GM21447 (cell line): Measurements from ENCODE around the gene SMAD6.

ENCODE experiments used
- ATAC-seq: cut with Tn5 transposase; IDR thresholded peaks from one replicate; pipeline ENCODE4 v1.9.1; 2021; ENCODE audit not compliant: unreplicated experiment

SMAD6 gene

GRCh38 chr15:66773129-66773873, 71.3 kb downstream of the SMAD6 start:
- ATAC-seq, result no peak

DNA sequence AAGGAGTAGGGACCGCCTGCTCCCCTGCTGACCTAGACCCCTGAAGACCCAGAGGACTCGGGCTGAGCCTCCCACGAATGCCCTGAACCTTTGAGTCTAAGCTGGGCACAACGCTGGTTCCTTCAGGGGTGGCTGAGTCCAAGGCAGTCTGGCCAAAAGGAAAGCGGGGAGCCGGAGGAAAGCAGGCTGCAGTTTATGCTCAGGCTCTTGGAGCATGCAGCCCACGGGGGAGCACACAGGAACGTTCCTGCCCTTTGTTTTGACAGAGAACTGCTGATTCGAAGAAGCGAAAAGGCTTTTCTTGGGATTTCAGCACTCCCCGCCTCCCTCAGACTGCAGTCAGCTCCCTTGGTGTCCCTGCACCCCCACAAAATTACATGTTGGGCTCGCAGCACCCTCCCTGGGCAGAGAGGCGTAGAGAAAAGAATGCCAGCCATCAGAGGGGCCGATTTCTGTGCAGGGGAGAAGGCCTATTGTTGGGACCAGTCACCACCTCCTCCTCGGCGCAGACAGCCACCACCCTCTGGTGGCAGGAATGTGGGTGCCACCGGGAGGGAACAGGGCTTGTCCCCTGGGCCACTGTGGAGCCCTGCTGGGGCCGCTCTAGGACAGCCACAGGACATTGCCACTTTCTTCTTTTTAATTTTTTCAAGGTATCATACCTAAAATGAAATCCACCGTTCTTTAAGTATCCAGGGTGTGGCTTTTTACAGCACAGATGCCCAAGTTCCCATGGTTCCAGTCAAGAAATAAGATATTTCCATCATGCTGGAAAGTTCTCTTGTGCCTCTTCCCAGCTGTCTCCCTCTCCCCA, 72.2 kb downstream of the SMAD6 start:
- no peak for ATAC-seq

DNA sequence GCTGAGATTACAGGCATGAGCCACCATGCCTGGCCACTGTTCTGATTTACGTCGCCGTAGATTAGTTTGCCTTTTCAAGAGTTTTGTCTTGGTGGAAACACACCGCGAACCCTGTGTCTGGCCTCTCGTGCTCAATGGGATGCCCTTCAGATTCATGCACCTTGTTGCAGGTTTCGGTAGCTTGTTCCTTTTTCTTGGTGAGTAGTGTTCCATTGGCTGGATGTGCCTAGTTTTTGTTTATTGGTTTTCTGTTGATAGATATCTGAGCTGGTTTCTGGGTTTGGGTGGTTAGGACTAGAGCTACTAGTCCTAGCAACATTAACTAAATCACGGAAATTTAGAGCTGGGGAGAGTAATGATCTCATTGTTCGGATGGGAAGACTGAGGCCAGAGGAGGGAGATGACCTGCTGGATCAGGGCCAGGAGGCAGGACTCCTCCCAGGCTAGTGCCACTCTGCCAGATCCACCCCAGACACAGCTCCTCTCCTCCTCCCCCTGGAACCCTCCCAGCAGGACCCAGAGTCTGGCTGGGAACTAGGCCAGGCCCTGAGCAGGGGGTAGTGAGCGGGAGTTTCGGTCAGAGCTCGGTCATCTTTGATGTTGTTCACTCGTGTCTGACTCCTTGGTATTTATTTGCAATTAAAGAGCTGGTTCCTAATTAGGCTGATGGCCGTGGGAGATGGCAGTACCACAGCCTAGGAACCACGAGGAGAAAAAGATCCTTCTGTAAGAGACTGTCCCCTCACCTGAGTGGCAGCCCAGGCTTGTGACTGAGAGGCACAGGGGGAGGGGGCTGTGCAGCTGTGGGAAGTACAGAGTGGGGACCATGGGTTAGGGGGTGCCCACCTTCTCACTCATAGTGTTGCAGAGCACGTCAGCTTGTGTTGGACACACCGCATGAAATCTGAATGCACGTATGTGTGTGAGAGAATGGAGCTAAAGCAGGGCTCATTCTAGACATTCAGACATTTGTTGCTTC, 73.4 kb downstream of the SMAD6 start:
- no peak for ATAC-seq

GRCh38 chr15:66777054-66777453, 75.0 kb downstream of the SMAD6 start:
- no peak for ATAC-seq

GRCh38 chr15:66777596-66778313, 75.7 kb downstream of the SMAD6 start:
- no peak for ATAC-seq

DNA sequence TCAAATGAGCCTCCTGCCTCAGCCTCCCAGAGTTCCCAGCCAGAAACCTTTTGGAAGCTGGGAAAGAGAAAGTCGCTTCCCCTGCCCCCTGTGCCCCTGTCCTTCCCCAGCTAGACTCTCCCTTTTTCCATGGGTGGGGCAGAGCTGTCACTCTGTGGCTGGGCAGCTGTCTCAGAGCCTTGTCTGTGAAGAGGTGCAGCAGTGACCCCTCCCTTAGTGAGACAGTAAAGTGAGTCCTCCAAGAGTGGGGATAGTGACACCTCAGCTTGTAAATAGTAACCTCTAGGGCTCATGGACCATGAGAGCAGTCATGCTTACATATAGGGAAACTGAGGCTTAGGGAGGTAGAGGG, 76.3 kb downstream of the SMAD6 start:
- ATAC-seq, result no peak

GRCh38 chr15:66778716-66779115, 76.7 kb downstream of the SMAD6 start:
- ATAC-seq, result no peak

DNA sequence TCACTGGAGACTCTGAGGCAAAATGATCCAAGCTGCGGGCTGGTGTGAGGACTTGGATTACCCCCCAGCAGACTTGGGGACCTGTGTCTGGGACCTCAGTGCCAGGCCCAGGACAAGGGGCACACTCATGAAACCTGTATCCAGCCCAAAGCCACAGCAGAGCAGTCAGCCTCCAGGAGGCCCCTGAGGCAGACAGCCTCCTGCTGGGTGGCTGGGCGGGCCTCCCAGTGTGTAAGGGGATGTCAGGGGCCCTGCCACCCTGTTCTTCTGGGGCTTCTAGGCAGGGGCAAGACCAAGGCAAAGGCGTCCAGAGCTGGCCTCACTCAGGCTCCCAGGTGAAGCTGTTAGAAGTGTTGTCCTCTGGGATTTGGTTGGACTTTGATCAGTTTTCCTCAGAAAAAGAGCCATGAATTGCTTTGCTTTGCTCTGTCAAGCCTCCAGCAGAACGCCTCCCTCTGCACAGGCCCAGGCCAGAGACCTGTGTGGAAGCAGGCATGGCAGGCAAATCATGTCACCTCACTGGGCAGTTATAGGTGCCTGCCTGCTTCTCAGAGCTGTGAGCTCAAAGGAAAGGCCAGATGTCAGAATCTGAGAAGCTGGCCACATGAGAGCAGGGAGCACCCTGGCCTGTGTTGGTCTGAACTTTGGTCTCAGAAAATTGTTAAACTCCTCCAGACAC, 77.4 kb downstream of the SMAD6 start:
- no peak for ATAC-seq

DNA sequence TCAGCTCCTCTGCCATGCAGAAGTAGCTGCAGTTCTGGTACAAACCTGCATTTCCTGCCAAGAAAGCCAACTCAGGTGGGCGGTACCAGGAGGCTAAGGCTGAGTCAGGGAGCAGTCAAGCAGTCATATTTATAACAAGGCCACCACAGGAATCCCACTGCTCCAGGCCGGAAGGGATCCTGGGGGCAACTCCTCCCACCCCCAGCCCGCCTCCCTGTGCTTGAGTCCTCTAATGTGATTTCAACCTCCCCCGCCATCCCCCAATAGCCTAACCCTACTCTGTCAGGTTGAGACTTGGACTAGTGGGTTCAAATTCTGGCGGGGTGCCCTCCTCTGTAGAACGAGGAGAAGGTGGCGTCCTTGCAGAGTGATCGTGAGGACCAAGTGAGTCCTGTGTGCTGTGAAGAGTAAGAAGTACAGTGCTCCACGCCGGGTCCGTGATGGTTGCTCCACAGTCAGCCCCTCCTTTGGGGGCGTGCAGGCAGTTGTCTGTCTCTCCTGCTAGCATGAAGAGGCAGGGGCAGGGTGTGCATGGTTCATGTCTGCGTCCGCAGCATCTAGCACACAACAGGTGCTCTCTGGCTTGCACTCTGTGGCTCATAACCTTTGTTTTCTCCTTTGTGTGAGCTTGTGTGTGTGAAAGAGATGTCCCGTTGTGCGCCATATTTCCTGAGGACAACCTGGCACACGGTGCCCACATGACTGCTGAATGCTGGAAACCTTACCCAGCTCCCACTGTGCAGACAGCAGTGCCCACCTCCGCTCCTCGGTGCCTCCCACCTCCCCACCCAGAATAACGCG, 78.3 kb downstream of the SMAD6 start:
- no peak for ATAC-seq

GRCh38 chr15:66780973-66781718, 79.1 kb downstream of the SMAD6 start:
- ATAC-seq, result no peak

DNA sequence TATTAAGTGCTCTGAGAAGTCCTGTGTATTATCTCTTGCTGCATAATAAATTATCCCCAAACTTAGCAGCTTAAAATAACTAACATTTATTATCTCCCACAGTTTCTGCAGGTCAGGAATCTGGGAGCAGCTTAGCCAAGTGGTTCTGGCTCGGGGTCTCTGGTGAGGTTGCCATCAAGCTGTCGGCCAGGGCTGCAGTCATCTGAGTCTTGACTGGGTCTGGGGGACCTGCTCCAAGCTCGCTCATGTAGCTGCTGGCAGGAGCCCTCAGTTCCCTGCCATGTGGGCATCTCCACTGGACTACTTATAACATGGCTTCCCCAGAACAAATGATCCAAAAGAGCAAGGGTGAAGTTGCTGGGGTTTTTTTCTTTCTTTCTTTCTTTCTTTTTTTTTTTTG, 80.7 kb downstream of the SMAD6 start:
- no peak for ATAC-seq

- ATAC-seq, result no peak
These were observed 81.3 kb downstream of the SMAD6 start for GRCh38 chr15:66783314-66783713.

GRCh38 chr15:66783725-66784124, 81.7 kb downstream of the SMAD6 start:
- ATAC-seq, result no peak

DNA sequence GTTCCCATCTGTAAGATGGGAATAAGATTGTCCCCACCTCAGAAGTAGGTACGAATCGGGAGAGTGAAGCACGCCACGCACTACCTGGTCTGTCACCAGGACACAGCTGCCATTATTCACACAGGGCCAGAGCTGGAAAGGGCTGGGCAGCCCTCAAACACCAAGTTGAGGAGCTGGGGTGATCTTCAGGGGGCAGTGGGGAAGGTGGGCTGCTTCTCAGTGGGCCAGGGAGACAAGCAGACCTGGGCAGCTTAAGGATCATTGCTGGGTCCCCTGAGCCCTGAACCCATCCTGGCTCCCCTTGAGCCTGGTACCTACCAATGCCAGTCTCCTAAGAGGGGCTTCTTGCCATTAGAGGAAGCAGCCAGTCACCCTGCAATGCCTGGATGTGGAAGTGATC, 82.1 kb downstream of the SMAD6 start:
- ATAC-seq, result no peak

- ATAC-seq, result no peak
These were observed 83.6 kb downstream of the SMAD6 start for GRCh38 chr15:66785637-66786036.

- ATAC-seq, result no peak
These were observed 84.2 kb downstream of the SMAD6 start for GRCh38 chr15:66786222-66786621.

DNA sequence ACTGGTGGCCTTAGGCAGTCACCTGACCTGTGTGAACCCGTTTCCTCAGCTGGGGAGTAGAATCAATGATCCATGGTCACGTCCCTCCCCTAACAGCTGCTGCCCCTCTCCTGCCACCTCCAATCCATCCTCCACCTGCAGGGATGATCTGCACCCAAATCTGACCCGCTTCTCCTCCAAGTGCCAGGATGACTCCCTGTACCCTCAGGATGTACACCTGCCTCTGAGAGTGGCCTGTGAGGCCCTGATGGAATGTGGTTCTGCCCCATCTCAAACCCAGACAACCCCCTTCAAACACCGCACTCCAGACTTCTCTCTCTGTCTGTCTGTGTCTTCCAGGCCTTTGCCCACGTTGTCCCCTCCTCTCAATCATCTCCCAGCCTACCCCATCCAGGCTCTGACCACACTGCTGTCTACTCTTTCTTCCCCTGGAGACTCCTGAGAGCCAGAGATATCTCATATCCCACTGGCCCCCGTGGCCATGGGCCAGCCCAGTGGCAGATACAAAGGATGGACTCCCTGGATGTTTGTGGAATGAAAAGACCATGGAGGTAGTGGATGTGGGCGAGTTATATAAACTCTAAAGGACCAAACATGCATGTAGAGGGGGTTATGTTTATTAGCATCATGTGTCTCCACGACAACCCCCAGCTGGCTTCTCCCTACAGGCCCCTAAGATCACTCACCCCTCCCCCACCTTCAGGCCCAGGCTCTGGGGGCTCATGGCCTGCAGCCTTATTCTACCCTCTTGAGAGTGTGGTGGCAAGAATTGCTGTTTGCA, 84.9 kb downstream of the SMAD6 start:
- ATAC-seq, result no peak

DNA sequence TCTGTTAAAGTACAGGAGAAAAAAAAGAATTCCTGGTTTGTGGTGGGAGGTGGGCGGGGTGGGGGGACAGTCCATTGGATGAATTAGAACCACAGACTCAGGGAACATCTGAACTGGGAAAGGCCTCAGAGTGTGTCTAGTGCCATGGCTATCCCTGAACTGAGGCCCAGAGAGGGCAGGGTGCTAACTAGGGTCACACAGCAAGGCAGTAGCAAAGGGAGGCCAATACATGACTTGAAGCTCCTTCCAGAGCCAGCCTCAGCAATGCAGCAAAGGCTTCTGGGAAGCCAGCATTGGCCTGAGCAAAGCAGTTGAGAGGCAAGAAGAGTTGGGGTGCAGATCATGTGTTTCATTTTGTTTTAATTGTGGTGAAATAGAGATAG, 85.4 kb downstream of the SMAD6 start:
- ATAC-seq, result no peak
